ENCODE results near the gene SFMBT1.
A peak's percentile ranks its signal among the peaks of the same experiment; 100 is the strongest.

Gene SFMBT1

GRCh38 chr3:52893723-52894122, 152.2 kb downstream of the SFMBT1 start:
- TF ChIP-seq, protein P1, sequence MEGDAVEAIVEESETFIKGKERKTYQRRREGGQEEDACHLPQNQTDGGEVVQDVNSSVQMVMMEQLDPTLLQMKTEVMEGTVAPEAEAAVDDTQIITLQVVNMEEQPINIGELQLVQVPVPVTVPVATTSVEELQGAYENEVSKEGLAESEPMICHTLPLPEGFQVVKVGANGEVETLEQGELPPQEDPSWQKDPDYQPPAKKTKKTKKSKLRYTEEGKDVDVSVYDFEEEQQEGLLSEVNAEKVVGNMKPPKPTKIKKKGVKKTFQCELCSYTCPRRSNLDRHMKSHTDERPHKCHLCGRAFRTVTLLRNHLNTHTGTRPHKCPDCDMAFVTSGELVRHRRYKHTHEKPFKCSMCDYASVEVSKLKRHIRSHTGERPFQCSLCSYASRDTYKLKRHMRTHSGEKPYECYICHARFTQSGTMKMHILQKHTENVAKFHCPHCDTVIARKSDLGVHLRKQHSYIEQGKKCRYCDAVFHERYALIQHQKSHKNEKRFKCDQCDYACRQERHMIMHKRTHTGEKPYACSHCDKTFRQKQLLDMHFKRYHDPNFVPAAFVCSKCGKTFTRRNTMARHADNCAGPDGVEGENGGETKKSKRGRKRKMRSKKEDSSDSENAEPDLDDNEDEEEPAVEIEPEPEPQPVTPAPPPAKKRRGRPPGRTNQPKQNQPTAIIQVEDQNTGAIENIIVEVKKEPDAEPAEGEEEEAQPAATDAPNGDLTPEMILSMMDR (IDR thresholded peaks at IDR 0.05; ENCODE audit: low read length) = no peak
- no peak for TF ChIP-seq EZH2 (IDR thresholded peaks at IDR 0.05; ENCODE audit: borderline replicate concordance, low read length)
- Histone ChIP-seq H3K4me1 (ENCODE audit: insufficient read depth, low read length, severe bottlenecking) (peaks cover 64% of the 10 kb centered on the region), H3K27ac (ENCODE audit: low read depth, low read length, poor library complexity, severe bottlenecking) (peak overlapping the region; percentile 9)

GRCh38 chr3:52892625-52893311, 153.1 kb downstream of the SFMBT1 start:
- H3K79me2 ChIP-seq (ENCODE audit: insufficient read depth, low read length) = peaks cover 22% of the 10 kb centered on the region; the same call in 1 of the 2 replicates
- no peaks in the 10 kb centered on the region for H3K27me3 ChIP-seq (ENCODE audit: insufficient read depth, low read length)
- no peaks in the 10 kb centered on the region for H3K9me2 ChIP-seq (ENCODE audit: low read depth, low read length)
- H3K9ac ChIP-seq (ENCODE audit: low read length) = peak overlapping the region; percentile 39; the same call in 1 of the 2 replicates
- H3K9me3 ChIP-seq (ENCODE audit: low read length) = no peaks in the 10 kb centered on the region
- peaks cover 61% of the 10 kb centered on the region for H3K4me1 ChIP-seq (ENCODE audit: insufficient read depth, low read length, severe bottlenecking)
- no peaks in the 10 kb centered on the region for H4K20me1 ChIP-seq (ENCODE audit: insufficient read depth, low read length)
- peak overlapping the region; percentile 57 for H3K27ac ChIP-seq (ENCODE audit: low read depth, low read length, poor library complexity, severe bottlenecking)
- peak overlapping the region; percentile 50 for H3K4me3 ChIP-seq (ENCODE audit: low read depth, low read length, poor library complexity, severe bottlenecking)
- H3K4me2 ChIP-seq (ENCODE audit: low read length) = peak overlapping the region; percentile 71
- peaks cover 12% of the 10 kb centered on the region; the same call in 1 of the 2 replicates for H3K36me3 ChIP-seq (ENCODE audit: insufficient read depth, low read length)
- H3F3A ChIP-seq (ENCODE audit: insufficient read depth, low read length) = no peaks in the 10 kb centered on the region
- H2AFZ ChIP-seq (ENCODE audit: low read length) = no peak overlapping the region
- TF ChIP-seq, protein P1 (IDR thresholded peaks at IDR 0.05; ENCODE audit: low read length) = peak; percentile 71
- TF ChIP-seq EZH2 (IDR thresholded peaks at IDR 0.05; ENCODE audit: borderline replicate concordance, low read length) = no peak

More at GRCh38 chr3:52893723-52894122, 152.2 kb downstream of the SFMBT1 start:
- Histone ChIP-seq H3K4me2 (ENCODE audit: low read length) (peak overlapping the region; percentile 71), H3K9ac (ENCODE audit: low read length) (peak overlapping the region; percentile 39; the same call in 1 of the 2 replicates), H3F3A (ENCODE audit: insufficient read depth, low read length) (no peaks in the 10 kb centered on the region), H3K4me3 (ENCODE audit: low read depth, low read length, poor library complexity, severe bottlenecking) (peak overlapping the region; percentile 50), H2AFZ (ENCODE audit: low read length) (no peak overlapping the region), H3K9me3 (ENCODE audit: low read length) (no peaks in the 10 kb centered on the region), H3K79me2 (ENCODE audit: insufficient read depth, low read length) (peaks cover 22% of the 10 kb centered on the region; the same call in 1 of the 2 replicates), H3K9me2 (ENCODE audit: low read depth, low read length) (no peaks in the 10 kb centered on the region), H4K20me1 (ENCODE audit: insufficient read depth, low read length) (no peaks in the 10 kb centered on the region), H3K36me3 (ENCODE audit: insufficient read depth, low read length) (peaks cover 9% of the 10 kb centered on the region; the same call in 1 of the 2 replicates), H3K27me3 (ENCODE audit: insufficient read depth, low read length) (no peaks in the 10 kb centered on the region)

DNA sequence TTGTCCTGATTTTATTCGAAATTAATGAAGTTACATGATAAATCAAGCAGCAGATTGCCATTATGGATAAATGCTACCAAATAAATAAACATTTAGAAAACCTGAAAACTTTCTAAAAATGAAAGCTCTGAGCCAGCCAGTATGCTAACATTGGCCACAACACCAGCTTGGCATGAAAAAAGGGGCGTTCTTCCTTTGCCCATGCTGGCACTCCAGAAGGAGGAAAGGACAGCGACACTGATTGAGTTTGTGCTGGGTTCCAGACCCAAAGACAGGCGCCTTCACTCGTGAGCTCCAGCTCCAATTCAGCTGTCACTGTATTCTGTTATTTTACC, 153.6 kb downstream of the SFMBT1 start:
- Histone ChIP-seq H3K79me2 (ENCODE audit: insufficient read depth, low read length) (peaks cover 22% of the 10 kb centered on the region; the same call in 1 of the 2 replicates), H3K9me2 (ENCODE audit: low read depth, low read length) (no peaks in the 10 kb centered on the region), H3K9me3 (ENCODE audit: low read length) (no peaks in the 10 kb centered on the region), H3F3A (ENCODE audit: insufficient read depth, low read length) (no peaks in the 10 kb centered on the region), H3K27me3 (ENCODE audit: insufficient read depth, low read length) (no peaks in the 10 kb centered on the region), H3K4me2 (ENCODE audit: low read length) (peak overlapping the region; percentile 71), H2AFZ (ENCODE audit: low read length) (no peak overlapping the region), H3K9ac (ENCODE audit: low read length) (peak overlapping the region; percentile 30; the same call in 1 of the 2 replicates), H3K4me1 (ENCODE audit: insufficient read depth, low read length, severe bottlenecking) (peaks cover 59% of the 10 kb centered on the region), H3K4me3 (ENCODE audit: low read depth, low read length, poor library complexity, severe bottlenecking) (peak overlapping the region; percentile 50), H4K20me1 (ENCODE audit: insufficient read depth, low read length) (no peaks in the 10 kb centered on the region), H3K36me3 (ENCODE audit: insufficient read depth, low read length) (peaks cover 12% of the 10 kb centered on the region; the same call in 1 of the 2 replicates), H3K27ac (ENCODE audit: low read depth, low read length, poor library complexity, severe bottlenecking) (peak overlapping the region; percentile 57)
- TF ChIP-seq, protein P1 (IDR thresholded peaks at IDR 0.05; ENCODE audit: low read length) = no peak
- TF ChIP-seq EZH2 (IDR thresholded peaks at IDR 0.05; ENCODE audit: borderline replicate concordance, low read length) = no peak
